ENCODE results near the gene CACHD1. TPM values are rescaled to one million over a fixed set of nuclear protein-coding genes. Genes with fewer than 3 reads are reported as not detected.

Gene CACHD1
- polyA plus RNA-seq, 1 donor from 2014 or later = 12.7 TPM

DNA sequence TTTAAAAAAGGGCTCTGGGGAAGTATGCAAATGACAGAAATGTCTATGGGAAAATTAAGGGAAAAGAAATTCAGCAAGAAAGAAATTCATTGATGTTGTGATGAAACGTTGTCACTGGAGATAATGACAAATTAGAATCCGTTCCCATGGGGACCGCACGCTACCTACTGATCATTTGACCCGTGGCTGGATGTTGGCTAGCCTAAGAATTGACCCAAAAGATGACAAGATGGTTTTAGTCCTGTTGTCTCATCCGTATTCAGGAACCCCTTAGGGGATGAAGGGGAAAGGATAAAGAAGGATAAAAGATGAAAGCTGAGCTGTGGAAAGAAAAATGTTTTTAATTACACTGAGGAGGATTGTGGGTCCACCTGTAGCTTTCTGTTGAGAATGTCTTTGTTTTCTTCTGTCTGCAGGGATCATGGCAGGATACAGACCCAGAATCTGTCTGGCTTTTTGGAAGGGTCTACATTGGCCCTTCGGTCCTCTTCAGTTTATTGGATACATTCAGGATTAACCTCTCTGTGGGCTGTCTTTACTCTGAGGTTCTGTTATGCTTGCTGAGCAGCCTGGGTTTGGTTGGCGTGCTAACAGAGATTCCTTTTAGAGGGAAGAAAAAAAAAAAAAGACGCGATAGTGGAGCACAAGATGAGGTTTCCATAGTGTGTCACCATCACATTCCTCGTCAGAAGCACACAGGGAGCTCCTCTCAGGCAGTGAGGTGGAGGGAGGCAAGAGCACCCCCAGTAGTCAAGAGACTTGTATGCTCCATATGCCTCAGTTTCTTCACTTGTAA lies 106.2 kb downstream of the CACHD1 start:
- H3K4me3 ChIP-seq (ENCODE audit: low read length) = peak overlapping the region; percentile 37
- no peak overlapping the region for H3K9ac ChIP-seq (ENCODE audit: low read length)
- H3F3A ChIP-seq (ENCODE audit: insufficient read depth, low read length, poor library complexity, severe bottlenecking) = no peaks in the 10 kb centered on the region
- TF ChIP-seq POLR2AphosphoS5 (IDR thresholded peaks at IDR 0.05) (peak; percentile 24), SMC3 (conservative IDR thresholded peaks at IDR 0.05; ENCODE audit: poor library complexity) (no peak)
- no peaks in the 10 kb centered on the region for H3K27me3 ChIP-seq (ENCODE audit: insufficient read depth, low read depth, low read length)
- no peak overlapping the region for H3K4me2 ChIP-seq (ENCODE audit: low read length)
- H4K20me1 ChIP-seq (ENCODE audit: insufficient read depth) = no peaks in the 10 kb centered on the region
- H3K9me2 ChIP-seq (ENCODE audit: insufficient read depth, low read length) = no peaks in the 10 kb centered on the region
- no peaks in the 10 kb centered on the region for H3K79me2 ChIP-seq (replicated peaks; ENCODE audit: insufficient read depth, low read length)
- no peak overlapping the region for H2AFZ ChIP-seq (ENCODE audit: low read depth, low read length)
- no peaks in the 10 kb centered on the region for H3K36me3 ChIP-seq (ENCODE audit: insufficient read depth, low read length)
- H3K27ac ChIP-seq (ENCODE audit: low read length) = no peak overlapping the region
- H3K9me3 ChIP-seq (ENCODE audit: low read length) = no peaks in the 10 kb centered on the region

DNA sequence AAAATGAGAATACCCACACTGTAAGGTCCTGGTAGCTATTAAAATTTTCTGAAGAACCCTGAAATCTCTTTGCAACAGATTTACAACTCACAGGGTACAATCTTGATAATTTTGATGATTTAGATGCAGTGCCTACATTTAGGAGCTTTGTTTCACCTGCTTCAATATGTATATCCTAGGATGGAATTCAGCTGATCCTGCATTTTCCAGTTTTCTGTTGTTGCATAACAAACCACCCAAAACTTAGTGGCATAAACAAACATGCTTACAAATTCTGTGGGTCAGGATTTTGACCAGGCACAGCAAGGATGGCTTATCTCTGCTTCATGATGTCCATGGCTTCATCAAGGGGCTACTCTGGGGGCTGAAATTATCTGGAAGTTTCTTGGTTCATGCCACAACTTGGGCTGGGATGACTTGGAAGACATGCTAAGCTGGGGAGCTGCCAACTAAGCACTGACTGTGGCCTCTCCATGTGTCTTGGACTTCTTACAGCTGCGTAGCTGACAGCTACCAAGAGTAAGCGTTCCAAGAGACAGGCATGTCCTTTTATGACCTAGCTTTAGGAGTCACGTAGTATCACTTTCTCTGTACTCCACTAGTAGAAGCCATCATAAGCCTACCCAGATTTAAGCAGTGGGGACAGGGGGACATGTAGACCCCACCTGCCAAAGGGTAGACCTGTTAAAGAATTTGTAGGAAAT lies 108.5 kb downstream of the CACHD1 start:
- H3K9ac ChIP-seq (ENCODE audit: low read length) = no peak overlapping the region
- no peak for TF ChIP-seq POLR2AphosphoS5 (IDR thresholded peaks at IDR 0.05)
- no peak for TF ChIP-seq EZH2 (IDR thresholded peaks at IDR 0.05; ENCODE audit: borderline replicate concordance, insufficient read depth, low read length, poor library complexity, severe bottlenecking)
- no peak for TF ChIP-seq RAD21 (conservative IDR thresholded peaks at IDR 0.05)
- TF ChIP-seq, protein P1, sequence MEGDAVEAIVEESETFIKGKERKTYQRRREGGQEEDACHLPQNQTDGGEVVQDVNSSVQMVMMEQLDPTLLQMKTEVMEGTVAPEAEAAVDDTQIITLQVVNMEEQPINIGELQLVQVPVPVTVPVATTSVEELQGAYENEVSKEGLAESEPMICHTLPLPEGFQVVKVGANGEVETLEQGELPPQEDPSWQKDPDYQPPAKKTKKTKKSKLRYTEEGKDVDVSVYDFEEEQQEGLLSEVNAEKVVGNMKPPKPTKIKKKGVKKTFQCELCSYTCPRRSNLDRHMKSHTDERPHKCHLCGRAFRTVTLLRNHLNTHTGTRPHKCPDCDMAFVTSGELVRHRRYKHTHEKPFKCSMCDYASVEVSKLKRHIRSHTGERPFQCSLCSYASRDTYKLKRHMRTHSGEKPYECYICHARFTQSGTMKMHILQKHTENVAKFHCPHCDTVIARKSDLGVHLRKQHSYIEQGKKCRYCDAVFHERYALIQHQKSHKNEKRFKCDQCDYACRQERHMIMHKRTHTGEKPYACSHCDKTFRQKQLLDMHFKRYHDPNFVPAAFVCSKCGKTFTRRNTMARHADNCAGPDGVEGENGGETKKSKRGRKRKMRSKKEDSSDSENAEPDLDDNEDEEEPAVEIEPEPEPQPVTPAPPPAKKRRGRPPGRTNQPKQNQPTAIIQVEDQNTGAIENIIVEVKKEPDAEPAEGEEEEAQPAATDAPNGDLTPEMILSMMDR (IDR thresholded peaks at IDR 0.05; ENCODE audit: poor library complexity, severe bottlenecking) = no peak
- TF ChIP-seq, protein P2, sequence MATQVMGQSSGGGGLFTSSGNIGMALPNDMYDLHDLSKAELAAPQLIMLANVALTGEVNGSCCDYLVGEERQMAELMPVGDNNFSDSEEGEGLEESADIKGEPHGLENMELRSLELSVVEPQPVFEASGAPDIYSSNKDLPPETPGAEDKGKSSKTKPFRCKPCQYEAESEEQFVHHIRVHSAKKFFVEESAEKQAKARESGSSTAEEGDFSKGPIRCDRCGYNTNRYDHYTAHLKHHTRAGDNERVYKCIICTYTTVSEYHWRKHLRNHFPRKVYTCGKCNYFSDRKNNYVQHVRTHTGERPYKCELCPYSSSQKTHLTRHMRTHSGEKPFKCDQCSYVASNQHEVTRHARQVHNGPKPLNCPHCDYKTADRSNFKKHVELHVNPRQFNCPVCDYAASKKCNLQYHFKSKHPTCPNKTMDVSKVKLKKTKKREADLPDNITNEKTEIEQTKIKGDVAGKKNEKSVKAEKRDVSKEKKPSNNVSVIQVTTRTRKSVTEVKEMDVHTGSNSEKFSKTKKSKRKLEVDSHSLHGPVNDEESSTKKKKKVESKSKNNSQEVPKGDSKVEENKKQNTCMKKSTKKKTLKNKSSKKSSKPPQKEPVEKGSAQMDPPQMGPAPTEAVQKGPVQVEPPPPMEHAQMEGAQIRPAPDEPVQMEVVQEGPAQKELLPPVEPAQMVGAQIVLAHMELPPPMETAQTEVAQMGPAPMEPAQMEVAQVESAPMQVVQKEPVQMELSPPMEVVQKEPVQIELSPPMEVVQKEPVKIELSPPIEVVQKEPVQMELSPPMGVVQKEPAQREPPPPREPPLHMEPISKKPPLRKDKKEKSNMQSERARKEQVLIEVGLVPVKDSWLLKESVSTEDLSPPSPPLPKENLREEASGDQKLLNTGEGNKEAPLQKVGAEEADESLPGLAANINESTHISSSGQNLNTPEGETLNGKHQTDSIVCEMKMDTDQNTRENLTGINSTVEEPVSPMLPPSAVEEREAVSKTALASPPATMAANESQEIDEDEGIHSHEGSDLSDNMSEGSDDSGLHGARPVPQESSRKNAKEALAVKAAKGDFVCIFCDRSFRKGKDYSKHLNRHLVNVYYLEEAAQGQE (IDR thresholded peaks at IDR 0.05; ENCODE audit: borderline replicate concordance) = no peak
- no peak for TF ChIP-seq TAF1 (IDR thresholded peaks at IDR 0.05; ENCODE audit: low read depth)
- no peak for TF ChIP-seq SMC3 (conservative IDR thresholded peaks at IDR 0.05; ENCODE audit: poor library complexity)
- TF ChIP-seq MXI1 (conservative IDR thresholded peaks at IDR 0.05; ENCODE audit: poor library complexity, severe bottlenecking) = no peak
- no peak for TF ChIP-seq EP300 (conservative IDR thresholded peaks at IDR 0.05; ENCODE audit: poor library complexity, severe bottlenecking)

More for the DNA sequence above, 108.5 kb downstream of the CACHD1 start:
- Histone ChIP-seq H3K27ac (ENCODE audit: low read length) (no peak overlapping the region), H3K36me3 (ENCODE audit: insufficient read depth, low read length) (no peaks in the 10 kb centered on the region), H3K27me3 (ENCODE audit: insufficient read depth, low read depth, low read length) (no peaks in the 10 kb centered on the region), H3K4me2 (ENCODE audit: low read length) (no peak overlapping the region), H2AFZ (ENCODE audit: low read depth, low read length) (no peak overlapping the region), H3K9me2 (ENCODE audit: insufficient read depth, low read length) (no peaks in the 10 kb centered on the region), H3K79me2 (replicated peaks; ENCODE audit: insufficient read depth, low read length) (no peaks in the 10 kb centered on the region), H3K9me3 (ENCODE audit: low read length) (no peaks in the 10 kb centered on the region), H3K4me3 (ENCODE audit: low read length) (no peak overlapping the region), H3F3A (ENCODE audit: insufficient read depth, low read length, poor library complexity, severe bottlenecking) (no peaks in the 10 kb centered on the region), H4K20me1 (ENCODE audit: insufficient read depth) (no peaks in the 10 kb centered on the region)

All from neural cell (in vitro differentiated cells).